Activated CD8-positive, alpha-beta T cell treated with anti-CD3 and anti-CD28 coated beads for 36 hours (primary cell): ENCODE results near the gene NAPA. TPM values are rescaled to one million over a fixed set of nuclear protein-coding genes. Genes with fewer than 3 reads are reported as not detected.

Source experiments
- ATAC-seq: fragments of 200-7000 bp; cut with Tn5 transposase; one replicate; pipeline ENCODE4 v1.10.0; 2021; ENCODE audit warnings: mild to moderate bottlenecking, moderate library complexity
- CTCF ChIA-PET: fragments of 350-600 bp; sonication (Branson Sonifier 250); formaldehyde crosslinking; loops from one replicate; lab custom pipeline; 2021; ENCODE audit warnings: antibody characterized with exemption; lab: Charles Lee
- POLR2A ChIA-PET: fragments of 350-600 bp; sonication (Branson Sonifier 250); formaldehyde crosslinking; loops from one replicate; lab custom pipeline; 2021; ENCODE audit warnings: antibody characterized with exemption; lab: Charles Lee
- DNase-seq: peaks from one replicate; pipeline ENCODE4 v3.0.0-alpha.2; 2020
- H3K27ac Mint-ChIP-seq: one replicate; pipeline ENCODE4 v1.8.0; 2021; ENCODE audit warnings: mild to moderate bottlenecking, mixed read lengths
- H3K27me3 Mint-ChIP-seq: one replicate; pipeline ENCODE4 v1.8.0; 2021; ENCODE audit warnings: mixed read lengths
- H3K36me3 Mint-ChIP-seq: one replicate; pipeline ENCODE4 v1.8.0; 2021; ENCODE audit warnings: low read depth, mixed read lengths
- H3K4me1 Mint-ChIP-seq: one replicate; pipeline ENCODE4 v1.8.0; 2021; ENCODE audit warnings: low read depth, mixed read lengths
- H3K4me3 Mint-ChIP-seq: one replicate; pipeline ENCODE4 v1.8.0; 2021; ENCODE audit warnings: mild to moderate bottlenecking, moderate library complexity, mixed read lengths
- H3K9me3 Mint-ChIP-seq: one replicate; pipeline ENCODE4 v1.8.0; 2021; ENCODE audit warnings: mixed read lengths
- CTCF ChIP-seq: fragments of 200-600 bp; IDR thresholded peaks from one replicate; pipeline ENCODE4 v1.8.0; 2022; ENCODE audit warnings: antibody characterized with exemption, mild to moderate bottlenecking
- intact Hi-C: fragments of 100-400 bp; cut with micrococcal nuclease; formaldehyde crosslinking; loops from one replicate; pipeline ENCODE4 v1.10.0; 2022
- total RNA-seq, 2 experiments: library from RNA; stranded (reverse); gene quantifications; one replicate each; pipeline ENCODE4 v1.2.3, GENCODE V29; 2021

NAPA gene
- total RNA-seq, 2 experiments from 2014 or later = 43.9 to 47.2 TPM

- H3K4me3 Mint-ChIP-seq = no peak overlapping the region
- TF ChIP-seq CTCF = no peak
- no peaks in the 10 kb centered on the region for H3K36me3 Mint-ChIP-seq
- DNase-seq = no peak
- H3K27ac Mint-ChIP-seq = no peak overlapping the region
- ChIA-PET POLR2A (no interaction called here), CTCF (interaction anchor here (1.2 kb wide), 1 partner anchor 13 kb away, joined by 3 read pairs; no protein-coding TSS in a partner anchor)
- H3K4me1 Mint-ChIP-seq = peaks cover 21% of the 10 kb centered on the region
- no peaks in the 10 kb centered on the region for H3K9me3 Mint-ChIP-seq
- H3K27me3 Mint-ChIP-seq = peaks cover 6% of the 10 kb centered on the region
- ATAC-seq = no peak
- intact Hi-C loops = no loop called here
These were observed 29.6 kb upstream of the NAPA start for GRCh38 chr19:47544476-47544875.

- no peak for DNase-seq
- peaks cover 6% of the 10 kb centered on the region for H3K27me3 Mint-ChIP-seq
- no peak overlapping the region for H3K4me3 Mint-ChIP-seq
- no peak for ATAC-seq
- no peak overlapping the region for H3K27ac Mint-ChIP-seq
- POLR2A ChIA-PET = no interaction called here
- no peaks in the 10 kb centered on the region for H3K9me3 Mint-ChIP-seq
- TF ChIP-seq CTCF = no peak
- H3K36me3 Mint-ChIP-seq = no peaks in the 10 kb centered on the region
- CTCF ChIA-PET = interaction anchor here (1.1 to 1.6 kb wide), 2 partner anchors 15 to 29 kb away, joined by 3 to 6 read pairs; partner anchors contain the start of gene NAPA
- H3K4me1 Mint-ChIP-seq = peaks cover 21% of the 10 kb centered on the region
- intact Hi-C loops = no loop called here
These were observed 29.2 kb upstream of the NAPA start for GRCh38 chr19:47544075-47544474.

GRCh38 chr19:47542030-47542475 is 27.2 kb upstream of the NAPA start:
- DNase-seq = no peak
- Mint-ChIP-seq H3K36me3 (no peaks in the 10 kb centered on the region), H3K27ac (peak overlapping the region; percentile 81), H3K9me3 (no peaks in the 10 kb centered on the region), H3K4me1 (peaks cover 19% of the 10 kb centered on the region), H3K4me3 (peak overlapping the region; percentile 3), H3K27me3 (peaks cover 6% of the 10 kb centered on the region)
- ChIA-PET POLR2A (no interaction called here), CTCF (no interaction called here)
- no peak for TF ChIP-seq CTCF
- intact Hi-C loops = no loop called here
- ATAC-seq = no peak

GRCh38 chr19:47541518-47541917 is 26.7 kb upstream of the NAPA start:
- ATAC-seq (peak; percentile 88), DNase-seq (peak; percentile 69)
- H3K9me3 Mint-ChIP-seq = no peaks in the 10 kb centered on the region
- H3K36me3 Mint-ChIP-seq = no peaks in the 10 kb centered on the region
- peak overlapping the region; percentile 3 for H3K4me3 Mint-ChIP-seq
- CTCF ChIA-PET = no interaction called here
- H3K4me1 Mint-ChIP-seq = peaks cover 19% of the 10 kb centered on the region
- H3K27ac Mint-ChIP-seq = peak overlapping the region; percentile 81
- H3K27me3 Mint-ChIP-seq = peaks cover 6% of the 10 kb centered on the region
- no peak for TF ChIP-seq CTCF
- POLR2A ChIA-PET = no interaction called here
- intact Hi-C loops = no loop called here

GRCh38 chr19:47540748-47541147 is 25.9 kb upstream of the NAPA start:
- peaks cover 4% of the 10 kb centered on the region for H3K27me3 Mint-ChIP-seq
- peak overlapping the region; percentile 53 for H3K27ac Mint-ChIP-seq
- no peaks in the 10 kb centered on the region for H3K36me3 Mint-ChIP-seq
- intact Hi-C loops = no loop called here
- ChIA-PET CTCF (interaction anchor here (0.7 to 1.2 kb wide), 2 partner anchors 166 to 465 kb away, joined by 3 read pairs; no protein-coding TSS in a partner anchor), POLR2A (no interaction called here)
- no peaks in the 10 kb centered on the region for H3K9me3 Mint-ChIP-seq
- no peak for DNase-seq
- no peak for ATAC-seq
- H3K4me3 Mint-ChIP-seq = no peak overlapping the region
- peaks cover 19% of the 10 kb centered on the region for H3K4me1 Mint-ChIP-seq
- TF ChIP-seq CTCF = no peak
